Sigmoid colon (tissue), 4 donors: ENCODE data around the gene DYNLRB2.

Source experiments
- CTCF ChIP-seq, 4 experiments: fragments of 450-650 bp in 3 of 4; fragments of 200-600 bp in 1 of 4; IDR thresholded peaks; one replicate each; pipeline ENCODE4 v1.5.1; 2016 to 2019; ENCODE audit warnings: antibody characterized with exemption in 4 of 4, mild to moderate bottlenecking in 3 of 4, moderate library complexity in 2 of 4
- EP300 ChIP-seq, 4 donors: sonication (generic); formaldehyde crosslinking; IDR thresholded peaks; one replicate each; pipeline ENCODE4 v1.6.1; 2017; ENCODE audit warnings: antibody characterized with exemption in 4 of 4
- POLR2A ChIP-seq, 2 donors: fragments of 450-650 bp; IDR thresholded peaks; one replicate each; pipeline ENCODE4 v1.6.1; 2016; ENCODE audit warnings: antibody characterized with exemption in 2 of 2, mild to moderate bottlenecking in 2 of 2, moderate library complexity in 2 of 2
- POLR2AphosphoS5 ChIP-seq, 4 donors: sonication (generic); formaldehyde crosslinking; IDR thresholded peaks; one replicate each; pipeline ENCODE4 v1.6.1; 2017; ENCODE audit warnings: antibody characterized with exemption in 4 of 4

GRCh38 chr16:80556481-80556880 is 15.7 kb downstream of the DYNLRB2 start:
- TF ChIP-seq POLR2AphosphoS5 (IDR thresholded peaks at IDR 0.05) (no peak), CTCF (IDR thresholded peaks at IDR 0.05) (no peak), POLR2A (IDR thresholded peaks at IDR 0.05) (no peak), EP300 (IDR thresholded peaks at IDR 0.05) (no peak)
